Measurements from ENCODE around the gene CCDC124.

CCDC124 gene

DNA sequence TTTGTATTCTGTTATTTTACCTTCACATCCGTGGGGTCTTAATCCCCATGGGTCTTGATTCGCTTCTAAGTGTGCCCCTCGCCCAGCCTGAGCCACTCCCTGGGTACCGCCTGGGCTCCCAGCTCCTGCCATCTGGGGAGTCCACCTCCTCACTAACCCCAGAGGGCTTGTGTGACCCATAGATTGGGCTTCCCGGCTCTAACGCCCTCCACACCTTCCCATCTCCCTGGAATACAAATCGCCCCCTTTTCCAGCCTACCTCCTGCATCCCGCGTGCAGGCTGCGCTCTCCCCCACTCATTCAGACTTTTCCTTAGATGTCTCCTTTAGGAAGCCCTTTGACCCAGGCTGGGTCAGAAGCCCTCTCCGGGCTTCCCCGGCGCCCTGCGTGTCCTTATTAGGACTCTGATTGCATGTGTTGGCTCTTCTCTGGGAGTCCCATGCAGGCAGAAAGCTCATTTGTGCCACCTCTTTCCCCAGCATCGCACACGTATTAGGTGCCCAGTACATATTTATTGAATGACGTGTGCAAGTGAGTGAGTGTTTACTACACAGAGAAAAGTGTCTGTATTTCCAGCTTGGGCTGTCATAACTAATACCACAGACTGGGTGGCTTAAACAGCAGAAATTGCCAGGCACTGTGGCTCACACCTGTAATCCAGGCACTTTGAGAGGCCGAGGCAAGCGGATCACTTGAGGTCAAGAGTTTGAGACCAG lies 757 bp downstream of the CCDC124 start:
- no peak for DNase-seq (ENCODE audit: low read depth in 2 of 2)

DNA sequence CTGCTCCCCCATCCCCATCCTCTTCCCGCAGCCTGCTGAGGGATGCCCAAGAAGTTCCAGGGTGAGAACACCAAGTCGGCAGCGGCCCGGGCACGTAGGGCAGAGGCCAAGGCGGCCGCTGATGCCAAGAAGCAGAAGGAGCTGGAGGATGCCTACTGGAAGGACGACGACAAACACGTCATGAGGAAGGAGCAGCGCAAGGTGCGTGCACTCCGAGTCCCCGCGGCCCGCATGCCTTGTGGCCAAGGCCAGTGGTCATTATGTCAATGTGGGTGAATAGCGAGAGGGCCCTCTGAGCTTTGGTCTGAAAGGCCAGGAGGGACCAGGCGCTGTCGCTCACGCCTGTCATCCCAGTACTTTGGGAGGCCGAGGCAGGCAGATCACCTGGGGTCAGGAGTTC lies 3.6 kb downstream of the CCDC124 start:
- DNase-seq (ENCODE audit: low read depth in 2 of 2): no peak

DNA sequence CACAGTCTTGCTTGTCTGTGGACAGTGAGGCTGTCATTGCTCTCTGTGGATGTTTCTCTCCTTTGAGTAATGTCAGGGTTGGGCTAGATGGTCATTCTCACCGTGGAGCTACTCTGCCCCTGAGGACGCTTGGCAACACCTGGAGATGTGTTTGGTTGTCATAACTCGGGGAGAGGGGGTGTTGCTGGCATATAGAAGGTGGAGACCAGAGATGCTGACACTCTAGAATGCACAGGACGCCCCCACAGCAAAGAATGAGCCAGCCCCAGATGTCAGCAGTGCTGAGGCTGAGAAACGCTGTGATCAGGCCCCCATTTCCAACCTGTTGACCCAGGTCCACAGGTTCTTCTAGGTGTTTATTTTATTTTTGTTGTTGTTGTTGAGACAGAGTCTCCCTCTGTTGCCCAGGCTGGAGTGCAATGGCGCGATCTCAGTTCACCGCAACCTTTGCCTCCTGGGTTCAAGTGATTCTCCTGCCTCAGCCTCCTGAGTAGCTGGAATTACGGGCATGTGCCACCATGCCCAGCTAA lies 4.6 kb downstream of the CCDC124 start:
- no peak for DNase-seq (ENCODE audit: low read depth in 2 of 2)

DNA sequence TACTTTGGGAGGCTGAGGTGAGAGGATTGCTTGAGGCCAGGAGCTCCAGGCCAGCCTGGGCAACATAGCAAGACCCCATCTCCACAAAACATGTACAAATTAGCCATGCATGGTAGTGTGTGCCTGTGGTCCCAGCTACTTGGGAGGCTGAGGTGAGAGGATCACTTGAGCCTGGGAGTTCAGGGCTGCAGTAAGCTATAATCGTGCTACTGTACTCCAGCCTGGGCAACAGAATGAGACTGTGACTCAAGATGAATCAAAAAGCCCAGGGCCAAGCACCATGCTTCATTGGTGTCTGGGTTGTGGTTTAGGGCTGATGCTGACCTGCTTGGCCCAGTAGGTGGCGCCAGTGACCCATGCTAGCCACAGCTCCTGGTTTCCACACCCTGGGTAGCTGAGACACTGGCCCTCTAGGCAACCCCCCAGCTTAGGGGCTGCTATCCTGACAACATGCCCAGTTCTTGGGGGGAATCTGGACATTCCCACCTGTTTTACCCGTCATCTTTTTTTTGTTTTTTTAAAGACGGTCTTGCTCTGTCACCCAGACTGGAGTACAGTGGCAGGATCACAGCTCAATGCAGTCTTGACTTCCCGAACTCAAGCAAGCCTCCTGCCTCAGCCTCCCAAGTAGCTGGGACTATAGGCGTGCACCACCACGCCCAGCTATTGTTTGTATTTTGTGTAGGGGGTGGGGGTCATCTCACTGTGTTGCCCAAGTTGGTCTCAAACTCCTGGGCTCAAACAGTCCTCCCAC lies 5.5 kb downstream of the CCDC124 start:
- peak; percentile 66 to 69 for DNase-seq (ENCODE audit: low read depth in 2 of 2)

GRCh38 chr19:17942181-17942580 lies 9.4 kb downstream of the CCDC124 start:
- DNase-seq (ENCODE audit: low read depth in 2 of 2): no peak

DNA sequence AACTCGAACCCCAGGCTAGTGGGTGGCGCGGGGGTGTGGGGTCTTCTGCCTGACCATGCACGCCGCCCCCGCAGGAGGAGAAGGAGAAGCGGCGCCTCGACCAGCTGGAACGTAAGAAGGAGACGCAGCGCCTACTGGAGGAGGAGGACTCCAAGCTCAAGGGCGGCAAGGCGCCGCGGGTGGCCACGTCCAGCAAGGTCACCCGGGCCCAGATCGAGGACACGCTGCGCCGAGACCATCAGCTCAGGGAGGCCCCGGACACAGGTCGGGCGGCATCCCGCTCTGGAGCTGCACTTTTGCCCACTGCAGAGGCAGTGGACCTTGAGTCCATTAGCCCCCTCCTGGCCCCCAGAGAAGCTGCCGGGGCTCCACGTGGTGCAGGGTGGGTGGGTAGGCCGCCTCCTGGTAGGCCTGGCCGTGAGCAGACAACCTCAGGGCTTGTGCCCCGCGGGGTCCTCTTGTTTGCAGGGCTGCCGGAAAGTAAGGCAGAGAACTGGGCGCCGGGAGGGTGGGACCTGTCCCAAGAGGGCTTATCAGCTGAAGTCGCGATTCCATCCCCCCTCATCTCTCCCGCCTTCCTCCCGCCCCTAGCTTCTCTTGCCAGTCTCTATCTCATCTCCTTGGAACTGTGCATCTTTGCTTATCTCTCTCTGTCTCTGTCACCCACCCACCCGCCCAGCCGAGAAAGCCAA lies 9.9 kb downstream of the CCDC124 start:
- no peak for DNase-seq (ENCODE audit: low read depth in 2 of 2)

GRCh38 chr19:17943274-17944221 lies 10.7 kb downstream of the CCDC124 start:
- no peak for DNase-seq (ENCODE audit: low read depth in 2 of 2)

DNA sequence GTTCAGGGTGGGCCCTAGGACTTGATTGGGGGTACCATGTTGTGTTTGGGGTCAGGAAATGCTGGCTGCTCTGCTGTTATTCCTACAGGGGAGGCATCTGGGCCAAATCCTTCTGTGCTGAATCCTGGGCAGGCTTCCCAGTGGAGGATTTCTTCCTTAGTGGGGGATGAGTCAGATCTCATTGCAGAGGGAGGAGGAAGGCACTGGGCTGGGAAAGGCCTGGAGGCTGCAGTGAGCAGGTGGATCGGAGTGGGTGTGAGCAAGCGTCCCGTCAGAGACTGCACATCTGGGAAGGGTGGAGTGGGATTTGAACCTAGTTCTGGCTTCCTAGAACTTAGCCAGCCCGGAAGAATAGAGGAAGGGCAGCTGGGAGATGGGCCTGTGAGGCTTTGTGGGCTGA lies 11.5 kb downstream of the CCDC124 start:
- DNase-seq (ENCODE audit: low read depth in 2 of 2): no peak

GRCh38 chr19:17946965-17947784 lies 14.4 kb downstream of the CCDC124 start:
- no peak for DNase-seq (ENCODE audit: low read depth in 2 of 2)

DNA sequence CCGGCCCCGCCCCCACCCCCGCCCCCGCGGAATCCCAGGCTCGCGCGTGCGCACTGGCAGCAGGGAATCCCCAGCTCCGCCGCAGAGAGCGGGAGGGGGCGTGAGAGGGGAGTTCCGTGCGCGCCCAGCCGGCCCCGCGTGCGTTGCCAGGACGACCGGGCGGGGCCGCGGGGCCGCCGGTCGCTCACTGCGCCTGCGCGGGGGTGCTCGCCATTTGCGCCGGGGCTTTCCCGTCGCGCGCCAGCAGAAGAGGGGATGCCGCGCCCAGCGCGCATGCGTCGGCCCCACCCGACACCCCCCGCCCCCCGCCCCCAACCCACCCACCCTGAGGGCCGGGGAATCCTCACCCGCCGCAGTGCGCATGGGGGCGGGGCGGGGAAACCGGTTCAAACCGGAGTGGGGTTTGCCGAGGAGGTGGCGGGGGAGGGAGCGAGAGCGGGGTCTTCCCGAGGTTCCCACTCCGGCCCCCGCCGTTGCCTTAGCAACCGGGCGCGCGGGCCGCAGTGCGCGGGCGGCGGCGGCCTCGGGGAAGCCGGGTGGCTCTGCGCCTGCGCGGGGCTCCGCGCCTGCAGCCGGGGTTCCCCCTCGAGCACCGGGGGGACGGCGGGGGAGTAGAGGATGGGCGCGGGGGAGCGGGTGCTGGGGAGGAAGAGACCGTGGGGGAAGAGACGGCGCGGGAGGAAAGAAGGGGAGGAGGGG lies 15.1 kb downstream of the CCDC124 start:
- DNase-seq (ENCODE audit: low read depth in 2 of 2): peak; percentile 83 to 91

- no peak for DNase-seq (ENCODE audit: low read depth in 2 of 2)
These were observed 15.7 kb downstream of the CCDC124 start for GRCh38 chr19:17948514-17948900.

DNA sequence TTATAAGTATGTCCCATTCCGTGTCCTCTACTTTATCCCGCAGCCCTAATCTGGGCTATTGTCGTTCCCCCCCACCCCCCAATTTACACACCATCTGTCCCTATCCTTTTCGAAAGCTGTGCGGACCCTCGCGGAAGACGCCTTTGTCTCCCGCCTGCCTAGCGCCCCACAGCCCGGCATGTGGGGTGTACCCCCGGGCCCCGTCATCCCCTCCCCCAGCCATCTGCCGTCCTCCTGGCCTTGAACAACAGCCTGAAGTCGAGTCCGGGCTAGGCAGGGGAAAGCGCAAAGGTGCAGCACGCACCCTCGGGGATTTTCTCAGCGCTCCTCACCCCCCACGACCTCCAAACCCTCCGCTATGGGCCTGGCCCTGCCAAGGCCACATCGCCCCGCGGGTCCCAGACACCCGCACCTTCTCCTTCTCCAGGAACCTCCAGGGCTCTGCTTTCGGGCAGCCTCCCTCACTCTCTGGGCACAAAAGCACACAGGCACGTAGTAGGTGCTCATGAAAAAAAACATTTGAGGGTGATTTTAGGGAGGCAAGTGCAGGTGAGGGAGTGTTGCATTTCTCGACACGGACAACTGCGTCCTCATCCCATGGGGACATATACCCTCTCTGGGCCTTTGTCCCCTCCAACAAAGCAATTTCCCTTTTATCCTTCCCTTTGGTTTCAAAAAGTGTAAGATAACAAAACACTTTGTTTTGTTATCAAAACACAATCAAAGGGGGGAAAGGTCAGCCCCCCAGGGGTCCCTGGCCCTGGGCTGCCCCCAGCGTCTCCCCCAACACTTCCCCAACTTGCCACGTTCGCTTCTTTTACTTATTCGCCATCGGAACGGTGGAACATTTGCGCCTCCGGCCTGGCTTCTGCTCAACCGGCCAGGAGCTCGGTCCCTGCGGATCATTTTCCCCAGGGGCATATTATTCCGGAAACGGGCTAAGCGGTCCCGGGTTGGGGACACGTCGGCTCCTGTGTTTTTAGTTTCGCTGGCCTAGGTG lies 16.4 kb downstream of the CCDC124 start:
- no peak for DNase-seq (ENCODE audit: low read depth in 2 of 2)

- no peak for DNase-seq (ENCODE audit: low read depth in 2 of 2)
These were observed 17.1 kb downstream of the CCDC124 start for GRCh38 chr19:17949956-17950309.

- DNase-seq (ENCODE audit: low read depth in 2 of 2): peak; percentile 19 to 31
These were observed 17.7 kb downstream of the CCDC124 start for GRCh38 chr19:17950310-17951156.

GRCh38 chr19:17951157-17951989 lies 18.6 kb downstream of the CCDC124 start:
- no peak for DNase-seq (ENCODE audit: low read depth in 2 of 2)

- DNase-seq (ENCODE audit: low read depth in 2 of 2): no peak
These were observed 19.5 kb downstream of the CCDC124 start for GRCh38 chr19:17951990-17952976.
